NT2/D1 (cell line): ENCODE measurements around the gene SND1.

ENCODE experiments used
- SUZ12 ChIP-seq: IDR thresholded peaks from 2 replicates; pipeline ENCODE4 v1.6.1; 2011; ENCODE audit not compliant: insufficient read length, insufficient read depth; ENCODE audit errors: extremely low read depth
- YY1 ChIP-seq: IDR thresholded peaks from 2 replicates; pipeline ENCODE4 v1.6.1; 2011; ENCODE audit not compliant: insufficient read length, insufficient read depth
- ZNF274 ChIP-seq: IDR thresholded peaks from 2 replicates; pipeline ENCODE4 v1.6.1; 2011; ENCODE audit warnings: mild to moderate bottlenecking, low read depth, low read length

- no peak for TF ChIP-seq SUZ12
- TF ChIP-seq ZNF274 = no peak
- no peak for TF ChIP-seq YY1
Observed at GRCh38 chr7:128093614-128094570, 441.9 kb downstream of the SND1 start.
